Smooth muscle cell (in vitro differentiated cells): ENCODE results near the gene IL4I1. TPM values are rescaled to one million over a fixed set of nuclear protein-coding genes. Genes with fewer than 3 reads are reported as not detected.

Experiments used
- DNase-seq: peaks from one replicate; lab custom pipeline; 2025; ENCODE audit not compliant: unreplicated experiment; lab: John Stamatoyannopoulos, UW
- H2AFZ ChIP-seq: fragments of 200-600 bp; sonication (generic); 2 replicates; pipeline ENCODE4 v1.6.0; 2016; ENCODE audit warnings: antibody characterized with exemption, low read depth, mild to moderate bottlenecking
- H3F3A ChIP-seq: fragments of 200-600 bp; sonication (generic); 2 replicates; pipeline ENCODE4 v1.6.0; 2017; ENCODE audit warnings: antibody characterized with exemption, low read depth
- H3K27ac ChIP-seq: fragments of 200-600 bp; sonication (generic); 2 replicates; pipeline ENCODE4 v1.5.1; 2016; ENCODE audit warnings: low read depth, mild to moderate bottlenecking
- H3K27me3 ChIP-seq: fragments of 200-600 bp; sonication (generic); 2 replicates; pipeline ENCODE4 v1.6.1; 2016; ENCODE audit warnings: low read depth, mild to moderate bottlenecking
- H3K36me3 ChIP-seq: fragments of 200-600 bp; sonication (generic); 2 replicates; pipeline ENCODE4 v1.5.1; 2016; ENCODE audit warnings: low read depth
- H3K4me1 ChIP-seq: fragments of 200-600 bp; sonication (generic); 2 replicates; pipeline ENCODE4 v1.5.1; 2016; ENCODE audit warnings: low read depth
- H3K4me2 ChIP-seq: fragments of 200-600 bp; sonication (generic); 2 replicates; pipeline ENCODE4 v1.6.0; 2016; ENCODE audit warnings: mild to moderate bottlenecking
- H3K4me3 ChIP-seq: fragments of 200-600 bp; sonication (generic); 2 replicates; pipeline ENCODE4 v1.5.1; 2016; ENCODE audit warnings: mild to moderate bottlenecking
- H3K79me2 ChIP-seq: fragments of 200-600 bp; sonication (generic); 2 replicates; pipeline ENCODE4 v1.6.0; 2016; ENCODE audit warnings: low read depth, mild to moderate bottlenecking
- H3K9ac ChIP-seq: fragments of 200-600 bp; sonication (generic); 2 replicates; pipeline ENCODE4 v1.6.0; 2016; ENCODE audit warnings: low read depth
- H3K9me3 ChIP-seq: fragments of 200-600 bp; sonication (generic); replicated peaks from 2 replicates; pipeline ENCODE4 v1.5.1; 2016; ENCODE audit warnings: low read depth
- H4K20me1 ChIP-seq: fragments of 200-600 bp; sonication (generic); 2 replicates; pipeline ENCODE4 v1.6.0; 2016; ENCODE audit warnings: low read depth
- CTCF ChIP-seq: fragments of 200-600 bp; sonication (generic); IDR thresholded peaks from 2 replicates; pipeline ENCODE4 v1.5.1; 2017; ENCODE audit warnings: borderline replicate concordance, mild to moderate bottlenecking, antibody characterized with exemption; ENCODE audit not compliant: insufficient read depth, poor library complexity, severe bottlenecking
- WGBS: methylation state at CpG from one replicate; pipeline ENCODE4 v1.1.7; 2016; ENCODE audit warnings: low lambda C conversion rate; 5-methylcytosine and 5-hydroxymethylcytosine counted together
- polyA plus RNA-seq: library from polyadenylated mRNA; unstranded; fragments of >200 nt; fragmentation: Nextera tagmentation; extraction: Ambion mirVana; gene quantifications from 2 replicates; pipeline ENCODE4 v1.2.1, GENCODE V29; 2016
- total RNA-seq: library from RNA; depleted of rRNA; stranded (reverse); fragments of >200 nt; gene quantifications from 2 replicates; pipeline ENCODE4 v1.2.3, GENCODE V29; 2014

The IL4I1 gene
- total and polyA plus RNA-seq, 2 experiments from 2014 or later = 1.3 TPM; not detected in 1

GRCh38 chr19:49884109-49884508 is 12.6 kb downstream of the IL4I1 start:
- Histone ChIP-seq H3K4me3 (no peak overlapping the region), H3K4me2 (no peak overlapping the region), H3F3A (no peaks in the 10 kb centered on the region), H3K27ac (no peak overlapping the region), H3K9me3 (no peaks in the 10 kb centered on the region), H3K4me1 (no peaks in the 10 kb centered on the region), H3K27me3 (no peaks in the 10 kb centered on the region), H4K20me1 (no peaks in the 10 kb centered on the region), H2AFZ (no peak overlapping the region), H3K36me3 (peaks cover 5% of the 10 kb centered on the region), H3K79me2 (no peaks in the 10 kb centered on the region), H3K9ac (no peak overlapping the region)
- WGBS = 98% methylated on average over 18 of the region's 18 CpGs
- DNase-seq = no peak
- TF ChIP-seq CTCF = no peak

GRCh38 chr19:49883094-49883493 is 13.6 kb downstream of the IL4I1 start:
- Histone ChIP-seq H3F3A (peaks cover under 1% of the 10 kb centered on the region), H3K4me3 (no peak overlapping the region), H4K20me1 (peaks cover 5% of the 10 kb centered on the region), H3K27me3 (no peaks in the 10 kb centered on the region), H3K79me2 (no peaks in the 10 kb centered on the region), H3K9me3 (no peaks in the 10 kb centered on the region), H3K36me3 (peaks cover 5% of the 10 kb centered on the region), H2AFZ (no peak overlapping the region), H3K27ac (no peak overlapping the region), H3K4me1 (peaks cover 5% of the 10 kb centered on the region), H3K9ac (no peak overlapping the region), H3K4me2 (no peak overlapping the region)
- WGBS = 97% methylated on average over 5 of the region's 5 CpGs
- TF ChIP-seq CTCF = no peak
- no peak for DNase-seq

GRCh38 chr19:49882643-49883042 is 14.0 kb downstream of the IL4I1 start:
- H3K4me3 ChIP-seq = no peak overlapping the region
- WGBS = 97% methylated on average over 14 of the region's 14 CpGs
- H3F3A ChIP-seq = peaks cover 3% of the 10 kb centered on the region

More at GRCh38 chr19:49882643-49883042, 14.0 kb downstream of the IL4I1 start:
- H3K4me1 ChIP-seq = peaks cover 5% of the 10 kb centered on the region
- H3K27me3 ChIP-seq = no peaks in the 10 kb centered on the region
- H2AFZ ChIP-seq = no peak overlapping the region
- H3K9me3 ChIP-seq = no peaks in the 10 kb centered on the region
- no peak overlapping the region for H3K9ac ChIP-seq
- no peaks in the 10 kb centered on the region for H3K79me2 ChIP-seq
- H3K4me2 ChIP-seq = no peak overlapping the region
- H3K36me3 ChIP-seq = peaks cover 5% of the 10 kb centered on the region
- no peak overlapping the region for H3K27ac ChIP-seq
- DNase-seq = no peak
- H4K20me1 ChIP-seq = peaks cover 5% of the 10 kb centered on the region
- TF ChIP-seq CTCF = no peak
